Measurements from ENCODE around the gene RALBP1. TPM values are rescaled to one million over a fixed set of nuclear protein-coding genes. Genes with fewer than 3 reads are reported as not detected.

RALBP1 gene
- polyA plus RNA-seq, 1 donor (not counting 4 experiments of a cell fraction or from before 2014, with no cell fraction given): 47.6 TPM

- DNase-seq (ENCODE audit: low read depth, low spot score): no peak
- Histone ChIP-seq H3K4me3 (ENCODE audit: control insufficient read depth in 2 of 3, extremely low read depth in 1 of 3, insufficient read depth in 2 of 3, low read depth in 1 of 3, low read length in 3 of 3) (no peak overlapping the region), H3K27ac (ENCODE audit: control insufficient read depth, insufficient read depth, low read length) (no peak overlapping the region), H3K27me3 (ENCODE audit: control insufficient read depth, extremely low read depth, insufficient read depth, low read length) (no peaks in the 10 kb centered on the region), H2AFZ (ENCODE audit: control insufficient read depth, low read length) (no peak overlapping the region), H3K4me2 (ENCODE audit: control insufficient read depth, extremely low read depth, insufficient read depth, low read depth, low read length) (no peak overlapping the region), H3K9ac (ENCODE audit: control insufficient read depth, extremely low read depth, insufficient read depth, low read length) (no peak overlapping the region), H3K36me3 (ENCODE audit: control insufficient read depth in 2 of 2, extremely low read depth in 1 of 2, insufficient read depth in 2 of 2, low read length in 2 of 2) (no peaks in the 10 kb centered on the region), H3K9me3 (ENCODE audit: control insufficient read depth, low read depth, low read length) (peaks cover 3% of the 10 kb centered on the region), H3K9me1 (ENCODE audit: control insufficient read depth, extremely low read depth, insufficient read depth, low read length) (no peaks in the 10 kb centered on the region), H3K79me2 (ENCODE audit: control insufficient read depth, insufficient read depth, low read length) (no peaks in the 10 kb centered on the region), H3K4me1 (ENCODE audit: control insufficient read depth, extremely low read depth, insufficient read depth, low read length) (no peaks in the 10 kb centered on the region), H4K20me1 (ENCODE audit: control insufficient read depth, extremely low read depth, insufficient read depth, low read length) (no peaks in the 10 kb centered on the region)
- FAIRE-seq: no peak
- dilution Hi-C loops (cut with MboI; ENCODE audit: extremely low pct_ligation_motif_present, low sequenced_read_pairs): no loop called here
- TF ChIP-seq EZH2 (IDR thresholded peaks at IDR 0.05; ENCODE audit: low read length) (no peak), CTCF (optimal IDR thresholded peaks at IDR 0.05 in 1 of 3, IDR thresholded peaks at IDR 0.05 in 1 of 3, conservative IDR thresholded peaks at IDR 0.05 in 1 of 3; ENCODE audit: extremely low read depth in 1 of 3, insufficient read depth in 2 of 3, low read length in 3 of 3) (no peak)
Observed at GRCh38 chr18:9444549-9444948, 30.8 kb upstream of the RALBP1 start.

- Histone ChIP-seq H4K20me1 (ENCODE audit: control insufficient read depth, extremely low read depth, insufficient read depth, low read length) (no peaks in the 10 kb centered on the region), H3K79me2 (ENCODE audit: control insufficient read depth, insufficient read depth, low read length) (no peaks in the 10 kb centered on the region), H3K36me3 (ENCODE audit: control insufficient read depth in 2 of 2, extremely low read depth in 1 of 2, insufficient read depth in 2 of 2, low read length in 2 of 2) (no peaks in the 10 kb centered on the region), H3K9me3 (ENCODE audit: control insufficient read depth, low read depth, low read length) (peaks cover 3% of the 10 kb centered on the region), H3K9me1 (ENCODE audit: control insufficient read depth, extremely low read depth, insufficient read depth, low read length) (no peaks in the 10 kb centered on the region), H3K4me1 (ENCODE audit: control insufficient read depth, extremely low read depth, insufficient read depth, low read length) (no peaks in the 10 kb centered on the region), H2AFZ (ENCODE audit: control insufficient read depth, low read length) (no peak overlapping the region), H3K27me3 (ENCODE audit: control insufficient read depth, extremely low read depth, insufficient read depth, low read length) (no peaks in the 10 kb centered on the region), H3K4me2 (ENCODE audit: control insufficient read depth, extremely low read depth, insufficient read depth, low read depth, low read length) (no peak overlapping the region), H3K27ac (ENCODE audit: control insufficient read depth, insufficient read depth, low read length) (no peak overlapping the region), H3K4me3 (ENCODE audit: control insufficient read depth in 2 of 3, extremely low read depth in 1 of 3, insufficient read depth in 2 of 3, low read depth in 1 of 3, low read length in 3 of 3) (no peak overlapping the region), H3K9ac (ENCODE audit: control insufficient read depth, extremely low read depth, insufficient read depth, low read length) (no peak overlapping the region)
- dilution Hi-C loops (cut with MboI; ENCODE audit: extremely low pct_ligation_motif_present, low sequenced_read_pairs): no loop called here
- no peak for DNase-seq (ENCODE audit: low read depth, low spot score)
- no peak for FAIRE-seq
- no peak for TF ChIP-seq CTCF (optimal IDR thresholded peaks at IDR 0.05 in 1 of 3, IDR thresholded peaks at IDR 0.05 in 1 of 3, conservative IDR thresholded peaks at IDR 0.05 in 1 of 3; ENCODE audit: extremely low read depth in 1 of 3, insufficient read depth in 2 of 3, low read length in 3 of 3)
- TF ChIP-seq EZH2 (IDR thresholded peaks at IDR 0.05; ENCODE audit: low read length): no peak
Observed at GRCh38 chr18:9446839-9447238, 28.5 kb upstream of the RALBP1 start.
